22Rv1 (cell line): ENCODE data around the gene CCDC54.

Experiments
- CTCF ChIP-seq: fragments of 450-650 bp; IDR thresholded peaks from 2 replicates; pipeline ENCODE4 v1.5.1; 2017; ENCODE audit warnings: mild to moderate bottlenecking
- ZFX ChIP-seq: fragments of 450-650 bp; IDR thresholded peaks from 2 replicates; pipeline ENCODE4 v1.6.1; 2017; ENCODE audit warnings: antibody characterized with exemption, borderline replicate concordance

DNA sequence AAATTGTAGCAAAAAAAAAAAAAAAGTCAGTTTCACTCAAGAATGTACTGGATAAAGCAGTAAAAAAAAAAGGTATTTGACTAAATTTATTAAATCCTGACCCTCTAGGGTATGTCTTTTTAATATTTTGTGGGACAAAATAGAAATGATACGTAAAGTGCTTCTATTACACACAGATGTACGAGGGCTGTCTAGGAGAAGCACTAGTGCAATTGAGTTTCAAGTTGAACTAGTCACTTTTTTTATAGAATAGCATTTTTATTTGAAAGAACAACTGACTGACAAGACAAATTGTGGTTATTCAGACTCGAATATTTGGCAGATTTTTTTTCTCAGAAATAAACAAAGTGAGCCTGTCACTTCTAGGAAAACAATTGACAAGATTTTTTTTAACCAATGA lies 49.0 kb downstream of the CCDC54 start:
- TF ChIP-seq CTCF, result no peak
- TF ChIP-seq ZFX, result no peak
